NCI-H1105 (cell line): Measurements from ENCODE around the gene SLCO2A1.

ENCODE experiments used
- DNase-seq: peaks from one replicate; lab custom pipeline; 2025; lab: John Stamatoyannopoulos, UW

Gene SLCO2A1

GRCh38 chr3:134034005-134034785 lies 4.5 kb upstream of the SLCO2A1 start:
- no peak for DNase-seq

- DNase-seq: no peak
Measured at GRCh38 chr3:134033315-134033996, 3.7 kb upstream of the SLCO2A1 start.

GRCh38 chr3:134031348-134031915 lies 1.7 kb upstream of the SLCO2A1 start:
- DNase-seq: no peak

GRCh38 chr3:134030379-134031347 lies 938 bp upstream of the SLCO2A1 start:
- DNase-seq: peak; percentile 71

- DNase-seq: peak; percentile 36
Measured at GRCh38 chr3:134029256-134029733, 430 bp downstream of the SLCO2A1 start.

- DNase-seq: no peak
Measured at GRCh38 chr3:134028486-134029255, 1.1 kb downstream of the SLCO2A1 start.

GRCh38 chr3:134027631-134028030 lies 2.1 kb downstream of the SLCO2A1 start:
- DNase-seq: no peak

- DNase-seq: no peak
Measured at GRCh38 chr3:134020135-134020680, 9.5 kb downstream of the SLCO2A1 start.

GRCh38 chr3:134018850-134019249 lies 10.9 kb downstream of the SLCO2A1 start:
- no peak for DNase-seq

GRCh38 chr3:134018406-134018805 lies 11.3 kb downstream of the SLCO2A1 start:
- DNase-seq: no peak

- DNase-seq: no peak
Measured at GRCh38 chr3:134017490-134017889, 12.2 kb downstream of the SLCO2A1 start.

GRCh38 chr3:134014270-134014669 lies 15.5 kb downstream of the SLCO2A1 start:
- DNase-seq: no peak

GRCh38 chr3:134013280-134013679 lies 16.4 kb downstream of the SLCO2A1 start:
- DNase-seq: no peak

- DNase-seq: no peak
Measured at GRCh38 chr3:134009345-134010000, 20.3 kb downstream of the SLCO2A1 start.

- DNase-seq: no peak
Measured at GRCh38 chr3:134008630-134009156, 21.0 kb downstream of the SLCO2A1 start.

- DNase-seq: no peak
Measured at GRCh38 chr3:134007819-134008218, 21.9 kb downstream of the SLCO2A1 start.

GRCh38 chr3:134004841-134005240 lies 24.9 kb downstream of the SLCO2A1 start:
- no peak for DNase-seq

- no peak for DNase-seq
Measured at GRCh38 chr3:134003066-134003465, 26.7 kb downstream of the SLCO2A1 start.

GRCh38 chr3:134002306-134002705 lies 27.4 kb downstream of the SLCO2A1 start:
- DNase-seq: no peak

GRCh38 chr3:134001251-134001650 lies 28.5 kb downstream of the SLCO2A1 start:
- no peak for DNase-seq
